NCI-H1092 treated with DMSO at 0.1 percent for 48 hours (cell line): ENCODE data around the gene TPRX1.
"Not testable (repeated sequence)": the region's sequence is repeated elsewhere in the genome, so short reads cannot be mapped to it uniquely, and the experiment has no call there.

Experiments used
- DNase-seq: peaks from one replicate; lab custom pipeline; 2025; lab: John Stamatoyannopoulos, UW

TPRX1 gene

GRCh38 chr19:47767349-47767748, 37.0 kb downstream of the TPRX1 start:
- no peak for DNase-seq

- no peak for DNase-seq
These were observed 37.7 kb downstream of the TPRX1 start for GRCh38 chr19:47766670-47767069.

- no peak for DNase-seq
These were observed 38.1 kb downstream of the TPRX1 start for GRCh38 chr19:47766359-47766620.

- peak; percentile 6 for DNase-seq
These were observed 38.6 kb downstream of the TPRX1 start for GRCh38 chr19:47765523-47766358.

GRCh38 chr19:47764705-47765104, 39.6 kb downstream of the TPRX1 start:
- DNase-seq, result not testable (repeated sequence)

- DNase-seq, result no peak
These were observed 41.6 kb downstream of the TPRX1 start for GRCh38 chr19:47762615-47763308.

GRCh38 chr19:47762151-47762550, 42.2 kb downstream of the TPRX1 start:
- no peak for DNase-seq

GRCh38 chr19:47761566-47761965, 42.8 kb downstream of the TPRX1 start:
- DNase-seq, result no peak

- no peak for DNase-seq
These were observed 43.7 kb downstream of the TPRX1 start for GRCh38 chr19:47760632-47760999.

- no peak for DNase-seq
These were observed 45.9 kb downstream of the TPRX1 start for GRCh38 chr19:47758443-47758804.

GRCh38 chr19:47757617-47758442, 46.5 kb downstream of the TPRX1 start:
- DNase-seq, result no peak

- DNase-seq, result no peak
These were observed 47.3 kb downstream of the TPRX1 start for GRCh38 chr19:47756953-47757608.

- no peak for DNase-seq
These were observed 47.8 kb downstream of the TPRX1 start for GRCh38 chr19:47756627-47756929.

GRCh38 chr19:47755762-47756626, 48.4 kb downstream of the TPRX1 start:
- DNase-seq, result no peak

GRCh38 chr19:47755065-47755761, 49.1 kb downstream of the TPRX1 start:
- no peak for DNase-seq

- no peak for DNase-seq
These were observed 49.9 kb downstream of the TPRX1 start for GRCh38 chr19:47754206-47755064.

- no peak for DNase-seq
These were observed 51.7 kb downstream of the TPRX1 start for GRCh38 chr19:47752440-47753211.
